HuH-7.5 (cell line): ENCODE results near the gene PSG4.
"Not testable (repeated sequence)": the region's sequence is repeated elsewhere in the genome, so short reads cannot be mapped to it uniquely, and the experiment has no call there.

Source experiments
- DNase-seq: peaks from one replicate; pipeline ENCODE4 v3.0.0; 2011; ENCODE audit warnings: low spot score

The PSG4 gene

DNA sequence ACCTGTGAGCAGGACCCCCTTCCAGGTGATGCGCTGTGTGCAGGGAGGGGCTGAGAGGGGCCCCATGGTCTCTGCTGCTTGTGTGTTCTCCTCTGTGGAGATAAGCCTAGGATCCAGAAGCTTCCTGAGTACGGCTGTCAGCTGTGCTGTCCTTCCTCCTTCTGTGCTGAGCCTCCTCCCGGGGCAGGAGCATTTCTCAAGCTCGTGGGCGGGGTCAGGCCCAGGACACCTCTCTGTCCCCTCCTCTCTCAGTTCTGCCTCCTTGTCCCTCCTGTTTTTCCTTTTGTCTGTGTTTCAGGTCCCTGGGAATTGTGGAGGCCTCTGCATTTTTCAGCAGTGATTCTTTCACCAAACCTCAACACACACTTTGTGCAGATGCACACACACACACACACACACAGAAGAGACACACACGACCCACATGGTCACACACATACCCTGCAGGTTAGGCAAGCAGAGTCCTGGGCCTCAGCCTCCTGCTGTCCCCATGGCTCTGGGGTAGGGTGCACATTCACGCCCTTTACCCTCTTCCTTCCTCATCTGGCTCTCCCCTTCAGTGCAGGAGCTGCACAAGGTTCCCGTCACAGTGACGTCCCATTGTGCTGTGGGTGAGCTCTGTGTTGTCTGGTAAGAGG is at the start of gene PSG4:
Gene PSG4 (minus strand): TSS at position 168 of the 635 bp plus-strand sequence. CDS start 102 bp downstream, at position 66.
- not testable (repeated sequence) for DNase-seq

DNA sequence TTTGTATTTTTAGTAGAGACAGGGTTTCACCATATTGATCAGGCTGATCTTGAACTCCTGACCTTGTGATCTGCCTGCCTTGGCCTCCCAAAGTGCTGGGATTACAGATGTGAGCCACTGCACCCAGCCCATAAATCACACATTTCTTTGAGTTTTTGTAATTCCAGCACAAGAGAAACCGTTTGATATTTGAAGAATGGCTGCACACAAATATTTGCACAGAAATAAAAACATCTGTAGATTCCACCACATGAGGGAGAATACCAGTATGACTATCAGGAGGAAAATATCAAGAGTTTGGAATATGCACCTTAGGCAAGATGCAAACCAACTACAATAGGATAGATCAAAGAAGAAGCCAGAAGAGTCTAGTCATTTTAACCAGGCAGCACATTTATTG is 46.0 kb upstream of the PSG4 start:
- not testable (repeated sequence) for DNase-seq

DNA sequence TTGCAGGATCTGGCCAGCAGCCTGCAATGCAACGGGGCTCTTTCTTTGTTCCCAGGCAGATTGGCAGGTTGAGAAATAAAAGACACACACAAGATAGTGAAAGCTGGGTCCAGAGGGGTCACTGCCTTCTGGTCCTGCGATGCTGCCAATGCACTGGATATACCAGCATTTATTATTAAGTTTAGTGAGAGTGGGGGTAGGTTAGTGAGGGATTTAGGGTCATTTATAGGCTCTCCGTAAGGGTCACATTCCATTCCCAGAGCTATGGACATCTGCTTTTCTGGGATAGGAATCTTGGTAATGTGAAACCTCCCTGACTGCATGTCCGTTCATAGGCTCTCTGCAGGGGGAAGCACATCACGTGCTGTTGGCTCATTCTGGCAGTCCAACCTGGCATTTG is 44.9 kb upstream of the PSG4 start:
- DNase-seq = not testable (repeated sequence)

DNA sequence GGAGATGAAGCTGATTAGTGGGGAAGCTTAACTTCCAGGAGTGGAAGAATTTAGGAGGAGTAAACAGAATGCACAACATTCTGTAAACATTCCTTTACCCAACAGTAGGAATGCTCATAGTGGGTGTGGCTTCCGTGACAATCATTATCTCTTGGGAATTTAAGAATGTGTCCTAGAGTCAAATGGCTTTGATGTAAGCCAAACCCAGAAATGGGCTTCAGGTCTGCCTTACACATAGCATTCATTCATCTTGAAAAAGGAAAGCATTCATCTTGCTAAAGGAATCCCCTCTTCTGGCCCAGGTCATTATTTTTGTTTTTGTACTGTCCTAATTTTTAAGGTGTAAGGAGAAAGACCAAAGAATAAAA is 43.2 kb upstream of the PSG4 start:
- DNase-seq = not testable (repeated sequence)

DNA sequence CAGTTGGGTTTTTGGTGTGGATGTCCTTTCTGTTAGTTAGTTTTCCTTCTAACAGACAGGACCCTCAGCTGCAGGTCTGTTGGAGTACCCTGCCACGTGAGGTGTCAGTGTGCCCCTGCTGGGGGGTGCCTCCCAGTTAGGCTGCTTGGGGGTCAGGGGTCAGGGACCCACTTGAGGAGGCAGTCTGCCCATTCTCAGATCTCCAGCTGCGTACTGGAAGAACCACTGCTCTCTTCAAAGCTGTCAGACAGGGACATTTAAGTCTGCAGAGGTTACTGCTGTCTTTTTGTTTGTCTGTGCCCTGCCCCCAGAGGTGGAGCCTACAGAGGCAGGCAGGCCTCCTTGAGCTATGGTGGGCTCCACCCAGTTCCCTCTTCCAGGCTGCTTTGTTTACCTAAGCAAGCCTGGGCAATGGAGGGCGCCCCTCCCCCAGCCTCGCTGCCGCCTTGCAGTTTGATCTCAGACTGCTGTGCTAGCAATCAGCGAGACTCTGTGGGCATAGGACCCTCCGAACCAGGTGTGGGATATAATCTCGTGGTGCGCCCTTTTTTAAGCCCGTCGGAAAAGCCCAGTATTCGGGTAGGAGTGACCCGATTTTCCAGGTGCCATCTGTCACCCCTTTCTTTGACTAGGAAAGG is 41.9 kb upstream of the PSG4 start:
- not testable (repeated sequence) for DNase-seq

DNA sequence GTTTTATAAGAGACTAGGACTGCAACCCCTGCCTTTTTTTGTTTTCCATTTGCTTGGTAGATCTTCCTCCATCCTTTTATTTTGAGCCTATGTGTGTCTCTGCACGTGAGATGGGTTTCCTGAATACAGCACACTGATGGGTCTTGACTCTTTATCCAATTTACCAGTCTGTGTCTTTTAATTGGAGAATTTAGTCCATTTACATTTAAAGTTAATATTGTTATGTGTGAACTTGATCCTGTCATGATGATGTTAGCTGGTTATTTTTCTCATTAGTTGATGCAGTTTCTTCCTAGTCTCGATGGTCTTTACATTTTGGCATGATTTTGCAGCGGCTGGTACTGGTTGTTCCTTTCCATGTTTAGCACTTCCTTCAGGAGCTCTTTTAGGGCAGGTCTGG is 40.4 kb upstream of the PSG4 start:
- DNase-seq = not testable (repeated sequence)

DNA sequence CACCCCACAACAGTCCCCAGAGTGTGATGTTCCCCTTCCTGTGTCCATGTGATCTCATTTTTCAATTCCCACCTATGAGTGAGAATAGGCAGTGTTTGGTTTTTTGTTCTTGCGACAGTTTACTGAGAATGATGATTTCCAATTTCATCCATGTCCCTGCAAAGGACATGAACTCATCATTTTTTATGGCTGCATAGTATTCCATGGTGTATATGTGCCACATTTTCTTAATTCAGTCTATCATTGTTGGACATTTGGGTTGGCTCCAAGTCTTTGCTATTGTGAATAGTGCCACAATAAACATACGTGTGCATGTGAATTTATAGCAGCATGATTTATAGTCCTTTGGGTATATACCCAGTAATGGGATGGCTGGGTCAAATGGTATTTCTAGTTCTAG is 36.8 kb upstream of the PSG4 start:
- not testable (repeated sequence) for DNase-seq

DNA sequence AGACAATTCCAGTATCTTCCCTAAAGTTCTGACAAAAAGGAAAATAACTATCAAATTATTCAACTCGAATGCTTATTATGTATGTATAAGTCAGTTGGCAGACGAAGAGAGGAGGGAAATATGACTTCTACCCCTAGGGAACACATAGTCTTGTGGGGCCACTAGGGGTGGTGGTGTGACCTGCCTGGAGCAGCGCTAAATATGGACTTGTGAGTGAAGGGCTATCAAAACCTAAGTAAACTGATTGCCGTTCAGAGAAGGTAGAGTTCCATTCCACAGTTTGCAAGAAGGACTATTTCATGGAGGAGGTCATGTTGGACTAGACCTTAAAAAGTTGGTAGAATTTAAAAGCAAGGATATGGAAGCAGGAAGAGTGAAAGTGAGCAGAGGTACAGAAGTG is 32.8 kb upstream of the PSG4 start:
- not testable (repeated sequence) for DNase-seq

DNA sequence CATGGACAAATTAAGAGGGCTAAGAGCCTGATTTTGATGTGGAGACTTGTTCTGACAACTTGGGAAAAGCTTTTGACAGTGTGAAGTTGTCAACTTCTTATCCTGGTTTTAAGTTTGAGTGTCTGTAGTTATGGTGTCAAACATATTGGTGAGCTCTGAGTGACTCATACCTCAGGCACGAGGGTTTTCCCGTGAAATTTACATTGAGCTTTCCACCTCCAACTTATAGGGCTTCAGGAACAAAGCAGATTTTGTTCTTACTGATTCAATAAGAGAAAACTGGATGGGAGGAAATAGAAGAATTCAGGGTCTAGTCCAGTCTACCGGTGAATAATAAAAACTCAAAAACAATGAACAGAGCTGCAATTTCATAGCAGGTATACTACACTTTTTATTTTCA is 30.2 kb upstream of the PSG4 start:
- DNase-seq = not testable (repeated sequence)

DNA sequence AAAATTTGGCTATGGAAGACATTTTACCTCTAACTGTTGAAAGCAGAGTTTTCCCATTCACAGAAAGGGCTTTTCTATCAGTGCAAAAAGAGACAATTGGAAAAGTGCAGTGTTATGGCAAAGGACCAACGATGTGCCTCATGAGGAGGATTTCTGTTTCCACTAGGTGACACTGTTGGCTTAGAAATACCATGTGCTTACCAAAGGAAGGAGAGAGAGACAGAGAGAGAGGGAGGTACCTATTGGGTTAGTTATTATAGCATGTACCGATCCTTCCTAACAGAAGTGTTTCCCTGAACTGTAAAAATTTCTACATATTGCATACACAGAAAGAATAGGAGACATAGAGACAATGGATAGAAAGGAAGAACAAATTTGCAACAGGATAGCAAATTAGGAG is 23.9 kb upstream of the PSG4 start:
- DNase-seq = no peak

DNA sequence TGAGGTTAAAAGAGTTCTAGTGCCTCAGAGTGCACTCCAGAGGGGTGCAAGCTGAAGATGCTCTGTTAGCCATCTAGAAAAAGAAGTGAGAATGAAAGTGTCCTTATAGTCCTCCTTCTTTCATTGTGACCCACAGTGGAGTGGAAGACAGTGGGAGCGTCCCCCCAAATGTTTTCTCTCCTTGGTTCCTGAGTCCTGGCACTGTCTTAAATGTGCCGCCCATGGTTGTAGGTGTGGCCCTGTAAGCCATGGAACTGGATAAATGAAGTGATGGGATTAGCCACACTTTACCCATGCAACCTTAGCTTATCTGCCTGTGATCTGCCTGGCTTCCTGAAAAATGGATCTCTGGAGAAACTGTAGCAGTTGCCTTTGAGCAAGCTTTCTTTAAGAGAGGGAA is 23.3 kb upstream of the PSG4 start:
- not testable (repeated sequence) for DNase-seq

DNA sequence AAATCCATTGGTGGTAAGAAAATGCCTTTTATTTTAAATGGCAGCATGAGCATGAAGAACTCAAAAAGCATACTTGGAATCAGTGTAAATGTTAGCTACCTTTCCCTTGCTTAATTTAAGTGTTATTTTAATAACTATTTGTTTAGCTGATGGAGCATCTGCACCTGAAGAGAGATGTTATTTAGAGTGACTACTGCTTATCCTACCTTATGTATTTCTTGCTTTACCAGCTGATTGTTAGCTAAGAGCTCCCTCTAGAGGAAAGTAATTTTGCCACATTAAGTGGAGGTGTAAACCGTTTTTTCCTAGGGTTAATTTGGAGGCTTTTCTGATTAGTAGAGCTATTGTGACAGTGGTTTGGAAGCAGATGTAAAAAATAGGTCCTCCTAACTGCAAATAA is 21.5 kb upstream of the PSG4 start:
- DNase-seq = not testable (repeated sequence)

DNA sequence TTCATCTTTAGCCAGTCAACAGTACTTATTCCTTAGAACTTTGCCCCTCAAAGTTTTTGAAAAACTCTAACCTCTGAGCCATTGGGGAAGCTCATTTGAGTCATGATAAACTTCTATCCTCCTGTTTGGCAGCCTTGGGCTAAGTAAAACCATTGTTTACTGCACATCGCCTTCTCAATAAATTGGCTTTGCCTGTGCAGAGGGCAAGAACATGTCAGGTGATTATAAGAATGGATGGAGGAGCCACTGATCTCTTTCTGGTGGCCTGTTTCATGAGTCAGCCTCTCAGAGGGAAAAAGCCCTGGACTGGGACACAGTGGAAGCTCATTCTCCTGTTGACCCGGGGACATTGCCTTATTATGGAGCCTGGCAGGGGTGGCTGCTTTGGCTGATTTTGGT is 19.4 kb upstream of the PSG4 start:
- DNase-seq = no peak

DNA sequence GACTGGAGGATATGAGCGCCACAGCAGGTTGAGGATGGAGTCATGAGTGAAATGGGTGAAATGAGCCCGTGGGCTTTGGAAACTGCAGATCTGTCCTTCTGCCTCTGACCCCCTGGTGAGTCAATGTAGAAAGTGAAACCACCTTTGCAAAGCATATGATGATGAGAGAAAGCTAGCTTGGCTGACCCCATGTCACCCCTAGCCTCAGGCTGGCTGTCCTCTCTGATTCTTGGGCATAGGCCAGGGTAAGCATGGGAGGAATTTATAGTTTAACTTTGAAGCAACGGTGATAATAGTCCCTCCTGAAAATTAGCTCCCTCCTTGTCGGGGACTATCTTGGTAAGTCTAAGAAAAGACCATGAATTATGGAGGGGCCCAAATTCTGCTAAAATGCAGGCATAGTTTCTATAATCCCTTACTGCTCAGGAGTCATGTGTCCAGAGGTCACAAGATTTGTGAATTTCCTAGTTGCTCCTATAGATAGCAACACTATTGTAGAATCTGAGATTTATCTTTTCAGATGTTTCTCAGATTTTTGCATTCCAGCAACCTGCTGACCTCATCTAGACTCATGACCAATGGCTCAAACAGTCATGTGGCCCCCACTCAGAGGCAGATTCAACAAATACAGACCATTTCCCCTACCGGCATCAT is 18.9 kb upstream of the PSG4 start:
- not testable (repeated sequence) for DNase-seq

DNA sequence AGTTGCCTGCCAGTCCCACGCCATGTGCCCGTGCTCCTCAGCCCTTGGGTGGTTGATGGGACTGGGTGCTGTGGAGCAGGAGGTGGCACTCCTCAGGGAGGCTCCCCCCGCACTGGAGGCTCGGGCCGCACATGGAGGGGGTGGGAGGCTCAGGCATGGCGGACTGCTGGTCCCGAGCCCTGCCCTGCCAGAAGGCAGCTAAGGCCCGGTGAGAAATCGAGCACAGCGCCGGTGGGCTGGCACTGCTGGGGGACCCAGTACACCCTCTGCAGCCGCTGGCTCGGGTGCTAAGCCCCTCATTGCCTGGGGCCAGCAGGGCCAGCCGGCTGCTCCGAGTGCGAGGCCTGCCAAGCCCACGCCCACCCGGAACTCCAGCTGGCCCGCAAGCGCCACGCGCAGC is 16.5 kb upstream of the PSG4 start:
- DNase-seq = not testable (repeated sequence)

DNA sequence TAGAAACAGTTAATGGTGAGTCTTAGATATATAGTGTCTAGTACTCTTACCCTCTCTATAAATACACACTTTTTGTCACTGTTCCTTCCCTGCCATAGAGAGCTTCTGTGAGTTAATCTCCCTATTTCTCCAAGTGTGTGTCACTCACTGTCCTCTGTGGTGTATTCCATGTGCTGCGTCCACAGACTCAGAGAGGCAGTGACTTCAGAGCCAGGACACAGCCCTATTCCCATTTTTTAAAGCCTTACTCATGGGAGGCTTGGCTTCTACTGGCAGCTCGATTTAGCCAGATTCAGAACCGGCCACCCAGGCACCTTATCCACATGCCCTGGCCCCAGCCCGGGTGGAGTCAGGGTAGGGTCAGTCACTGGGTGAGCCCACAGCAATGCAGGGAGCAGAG is 13.7 kb upstream of the PSG4 start:
- not testable (repeated sequence) for DNase-seq

DNA sequence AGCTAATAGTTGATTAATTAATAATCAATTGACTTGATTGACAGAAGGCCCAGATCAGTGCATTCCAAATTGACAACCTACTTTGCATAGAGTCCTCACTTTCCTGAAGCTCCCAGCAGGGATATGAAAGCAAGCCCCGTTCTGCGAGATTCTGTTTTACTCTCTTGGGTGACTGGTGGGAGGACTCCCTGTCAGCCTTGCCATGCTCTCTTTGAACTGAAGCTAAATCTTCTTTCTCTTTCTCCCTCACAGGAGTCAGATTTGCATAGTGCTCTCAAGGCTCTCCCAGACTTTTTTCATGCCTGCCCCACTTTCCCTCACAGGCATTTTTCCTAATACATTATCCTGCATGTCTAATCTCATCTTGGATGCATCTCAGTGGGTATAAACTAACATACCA is 10.4 kb upstream of the PSG4 start:
- DNase-seq = not testable (repeated sequence)

DNA sequence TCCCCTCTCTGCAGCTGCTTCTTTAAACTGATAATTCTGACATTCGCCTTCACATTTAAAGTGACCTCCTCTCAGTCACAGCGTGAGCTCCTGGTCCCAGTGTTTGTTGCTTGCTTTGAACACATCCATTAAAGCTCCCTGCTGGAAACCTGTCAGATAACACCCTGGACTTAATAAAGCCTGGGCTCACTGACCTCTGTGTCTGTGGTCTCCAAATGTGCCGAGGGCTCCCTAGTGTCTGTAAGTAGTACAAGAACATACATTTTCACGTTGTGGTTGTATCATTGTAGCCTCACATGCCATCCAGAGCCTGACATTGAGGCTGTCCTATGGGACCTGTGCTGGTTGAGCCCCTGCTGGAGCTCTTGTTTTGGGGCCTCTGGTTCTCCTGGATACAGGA is 2.6 kb upstream of the PSG4 start:
- no peak for DNase-seq

DNA sequence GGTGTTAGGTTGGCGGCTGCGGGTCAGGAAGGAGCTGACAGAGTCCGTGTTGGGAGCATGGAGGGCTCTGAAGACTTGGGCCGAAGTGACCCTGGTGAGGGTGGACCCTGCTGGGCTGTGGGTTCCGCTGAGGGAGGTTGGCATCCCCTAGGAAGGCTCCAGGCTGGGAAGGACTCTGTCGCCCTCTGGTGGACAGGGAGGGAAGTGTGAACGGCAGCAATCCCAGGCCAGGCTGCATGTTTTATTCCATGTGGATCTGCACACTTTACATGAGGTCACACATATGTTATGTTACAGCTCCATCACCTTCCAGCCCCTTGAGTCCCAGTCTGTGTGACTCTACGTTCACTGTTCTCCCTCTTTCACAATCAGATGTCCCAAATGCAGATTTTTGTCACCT is 1.7 kb upstream of the PSG4 start:
- DNase-seq = not testable (repeated sequence)

DNA sequence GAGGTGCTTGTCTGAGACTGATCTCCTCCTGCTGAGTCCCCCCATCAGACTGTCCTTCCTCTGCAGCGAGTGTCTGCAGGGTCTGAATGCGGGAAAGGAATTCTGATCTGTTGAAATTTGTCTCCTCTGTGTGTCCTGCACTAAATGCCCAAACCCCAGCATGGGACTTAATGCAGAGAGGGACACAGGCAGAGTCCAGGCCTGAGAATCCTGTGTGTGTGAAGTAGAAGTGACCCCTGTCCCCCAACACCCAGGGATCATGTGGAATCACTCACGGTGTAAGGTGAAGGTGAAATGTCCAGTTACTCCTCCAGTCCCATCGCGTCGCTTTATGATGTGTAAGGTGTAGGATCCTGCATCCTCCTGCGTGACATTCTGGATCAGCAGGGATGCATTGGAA is 1.8 kb downstream of the PSG4 start:
- DNase-seq = not testable (repeated sequence)

DNA sequence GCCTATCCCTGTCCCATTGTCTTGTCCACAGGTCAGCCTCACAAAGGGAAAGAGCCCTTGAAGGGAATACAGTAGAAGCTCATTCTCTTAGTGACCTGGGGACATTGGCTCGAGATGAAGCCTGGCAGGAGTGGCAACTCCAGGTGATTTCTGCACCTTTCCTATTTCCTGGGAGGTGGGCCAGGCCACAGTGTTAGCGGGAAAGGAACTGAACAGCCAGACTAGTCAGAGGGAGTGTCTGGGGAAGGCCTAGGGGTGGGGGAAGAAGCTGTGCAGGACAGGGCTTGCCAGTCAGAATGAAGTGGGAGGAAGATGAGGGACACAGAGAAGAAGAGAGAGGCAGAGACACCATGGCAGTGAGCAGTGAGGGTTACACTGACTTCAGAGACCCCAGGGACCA is 3.5 kb downstream of the PSG4 start:
- DNase-seq = not testable (repeated sequence)

DNA sequence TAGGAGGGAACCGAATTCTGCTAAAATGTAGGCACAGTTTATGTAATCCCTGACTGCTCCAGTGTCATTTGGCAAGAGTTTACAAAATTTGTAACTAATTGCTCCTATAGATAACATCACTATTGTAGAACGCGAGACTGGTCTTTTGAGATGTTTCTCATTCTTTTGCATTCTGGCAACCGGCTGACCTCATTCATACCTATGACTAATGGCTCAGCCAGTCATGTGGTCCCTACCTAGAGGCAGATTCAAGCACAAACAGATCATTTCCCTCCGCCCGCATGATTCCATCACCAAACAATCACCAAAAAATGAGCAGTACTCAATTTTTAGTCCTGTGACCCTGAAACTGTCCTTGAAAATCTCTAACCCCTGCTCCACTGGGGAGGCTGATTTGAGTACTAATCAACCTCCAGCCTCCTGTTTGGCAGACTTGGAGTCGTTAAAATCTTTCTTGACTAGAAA is 4.1 kb downstream of the PSG4 start:
- DNase-seq = not testable (repeated sequence)

DNA sequence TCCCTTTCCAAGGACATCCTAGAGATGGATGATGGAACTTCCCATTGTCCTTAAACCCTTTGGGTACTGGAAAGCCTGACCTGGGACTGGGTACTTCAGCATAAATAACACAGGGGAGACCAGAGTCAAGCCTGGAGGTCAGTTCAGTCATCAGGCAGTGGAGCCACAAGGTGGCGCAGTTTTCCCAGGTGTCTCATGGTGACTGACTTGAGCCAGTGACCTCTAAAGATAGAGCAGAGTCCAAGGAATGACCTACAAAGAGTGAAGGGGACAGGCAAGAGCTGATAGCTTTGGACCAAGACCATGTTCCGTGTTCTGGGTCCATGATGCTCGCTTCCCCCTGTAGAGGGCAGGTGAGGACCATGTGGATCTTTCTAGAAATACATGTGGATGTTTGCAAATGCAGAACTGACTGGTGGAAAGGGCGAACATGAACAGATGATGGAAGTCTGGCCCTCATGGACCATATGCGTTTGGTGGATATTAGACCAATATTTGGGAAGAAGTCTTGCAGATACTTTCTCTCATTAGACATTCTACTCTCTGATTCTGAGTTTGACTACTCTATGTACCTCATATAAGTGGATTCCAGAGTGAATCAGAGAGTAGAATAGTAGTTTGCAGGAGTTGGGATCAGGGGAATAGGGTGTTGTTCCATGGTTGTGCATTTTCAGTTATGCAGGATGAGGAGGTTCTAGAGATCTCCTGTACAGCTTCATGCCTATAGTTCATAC is 6.6 kb downstream of the PSG4 start:
- DNase-seq = not testable (repeated sequence)
